Endodermal cell (in vitro differentiated cells): Measurements from ENCODE around the gene PRR20A. TPM values are rescaled to one million over a fixed set of nuclear protein-coding genes. Genes with fewer than 3 reads are reported as not detected.

Experiments
- DNase-seq: peaks from one replicate; pipeline ENCODE4 v3.0.0-alpha.2; 2017
- H3K27ac ChIP-seq: 2 replicates; pipeline ENCODE4 v1.5.1; 2013; ENCODE audit warnings: mild to moderate bottlenecking, low read depth, low read length, moderate library complexity
- H3K27me3 ChIP-seq: 2 replicates; pipeline ENCODE4 v1.6.1; 2013; ENCODE audit warnings: mild to moderate bottlenecking, low read length, moderate library complexity; ENCODE audit not compliant: insufficient read depth, control insufficient read depth, poor library complexity, severe bottlenecking
- H3K36me3 ChIP-seq: 2 replicates; pipeline ENCODE4 v1.7.0; 2013; ENCODE audit warnings: mild to moderate bottlenecking, low read length, moderate library complexity; ENCODE audit not compliant: control insufficient read depth, insufficient read depth
- H3K4me1 ChIP-seq: one replicate; pipeline ENCODE4 v1.7.0; 2013; ENCODE audit warnings: low read length; ENCODE audit not compliant: control insufficient read depth, insufficient read depth
- H3K4me3 ChIP-seq: 2 replicates; pipeline ENCODE4 v1.5.1; 2013; ENCODE audit warnings: mild to moderate bottlenecking, low read length, moderate library complexity
- H3K9ac ChIP-seq: 2 replicates; pipeline ENCODE4 v1.6.1; 2013; ENCODE audit warnings: mild to moderate bottlenecking, low read length, moderate library complexity; ENCODE audit not compliant: poor library complexity, severe bottlenecking; ENCODE audit errors: extremely low read depth
- H3K9me3 ChIP-seq: 2 replicates; pipeline ENCODE4 v1.6.1; 2013; ENCODE audit warnings: mild to moderate bottlenecking, low read length, moderate library complexity; ENCODE audit not compliant: control insufficient read depth
- H3K27ac Mint-ChIP-seq: 2 replicates; pipeline ENCODE4 v1.8.0; 2020; ENCODE audit warnings: mixed read lengths
- H3K27me3 Mint-ChIP-seq: 2 replicates; pipeline ENCODE4 v1.8.0; 2021; ENCODE audit warnings: mild to moderate bottlenecking, mixed read lengths; ENCODE audit not compliant: insufficient read depth
- H3K36me3 Mint-ChIP-seq: 2 replicates; pipeline ENCODE4 v1.8.0; 2020; ENCODE audit warnings: low read depth, mixed read lengths
- H3K4me1 Mint-ChIP-seq: 2 replicates; pipeline ENCODE4 v1.8.0; 2020; ENCODE audit warnings: mixed read lengths
- H3K4me3 Mint-ChIP-seq: 2 replicates; pipeline ENCODE4 v1.8.0; 2020; ENCODE audit warnings: mild to moderate bottlenecking, moderate library complexity, mixed read lengths
- H3K9me3 Mint-ChIP-seq: 2 replicates; pipeline ENCODE4 v1.8.0; 2020; ENCODE audit warnings: mild to moderate bottlenecking, mixed read lengths
- CTCF ChIP-seq: fragments of 200-600 bp; sonication (generic); conservative IDR thresholded peaks from 2 replicates; pipeline ENCODE4 v1.5.0; 2021; ENCODE audit warnings: antibody characterized with exemption, mild to moderate bottlenecking
- WGBS, 2 experiments: methylation state at CpG; one replicate each; pipeline versions ENCODE4 v1.1.5 to v1.1.7; 2013; ENCODE audit warnings: missing lambda C conversion rate in 2 of 2, mixed read lengths in 1 of 2; ENCODE audit not compliant: insufficient coverage in 1 of 2, insufficient read length in 1 of 2; 5-methylcytosine and 5-hydroxymethylcytosine counted together
- total RNA-seq, 2 donors: library from RNA; stranded (reverse); fragmentation: NEBNext Ultra II Directional in 1 of 2; extraction: Animal tissue kit (Norgen Biotek cat#: 25700) in 1 of 2; gene quantifications; 2 replicates in 1 of 2; 3 replicates in 1 of 2; pipeline ENCODE4 v1.2.1, GENCODE V29; 2021

Gene PRR20A
- total RNA-seq, 2 donors from 2014 or later: not detected

- Histone ChIP-seq H3K27me3 (no peaks in the 10 kb centered on the region), H3K9ac (no peak overlapping the region), H3K4me3 (no peak overlapping the region), H3K9me3 (no peaks in the 10 kb centered on the region), H3K36me3 (no peaks in the 10 kb centered on the region), H3K4me1 (no peaks in the 10 kb centered on the region), H3K27ac (no peak overlapping the region)
- no peaks in the 10 kb centered on the region for H3K36me3 Mint-ChIP-seq
- no peaks in the 10 kb centered on the region for H3K27me3 Mint-ChIP-seq
- WGBS, 2 experiments: 91 to 100% methylated on average over 3 to 6 of the region's 6 CpGs
- no peaks in the 10 kb centered on the region for H3K4me1 Mint-ChIP-seq
- no peak overlapping the region for H3K4me3 Mint-ChIP-seq
- peak; percentile 25 for TF ChIP-seq CTCF
- H3K9me3 Mint-ChIP-seq: no peaks in the 10 kb centered on the region
- no peak overlapping the region for H3K27ac Mint-ChIP-seq
- peak; percentile 55 for DNase-seq
Observed at GRCh38 chr13:57128909-57129308, 11.8 kb upstream of the PRR20A start.

GRCh38 chr13:57136093-57136492 is 4.6 kb upstream of the PRR20A start:
- no peaks in the 10 kb centered on the region for H3K27me3 ChIP-seq
- no peak for TF ChIP-seq CTCF
- H3K9me3 Mint-ChIP-seq: no peaks in the 10 kb centered on the region
- no peaks in the 10 kb centered on the region for H3K4me1 Mint-ChIP-seq
- H3K36me3 ChIP-seq: no peaks in the 10 kb centered on the region
- H3K27me3 Mint-ChIP-seq: no peaks in the 10 kb centered on the region
- H3K27ac ChIP-seq: no peak overlapping the region
- no peak for DNase-seq
- no peaks in the 10 kb centered on the region for H3K9me3 ChIP-seq
- H3K4me3 ChIP-seq: no peak overlapping the region
- 69 to 90% methylated on average over 2 of the region's 2 CpGs for WGBS, 2 experiments
- no peak overlapping the region for H3K4me3 Mint-ChIP-seq
- H3K36me3 Mint-ChIP-seq: no peaks in the 10 kb centered on the region
- no peak overlapping the region for H3K27ac Mint-ChIP-seq
- no peak overlapping the region for H3K9ac ChIP-seq
- H3K4me1 ChIP-seq: no peaks in the 10 kb centered on the region

- Histone ChIP-seq H3K4me3 (no peak overlapping the region), H3K9ac (no peak overlapping the region), H3K27me3 (no peaks in the 10 kb centered on the region), H3K36me3 (no peaks in the 10 kb centered on the region), H3K4me1 (no peaks in the 10 kb centered on the region), H3K9me3 (no peaks in the 10 kb centered on the region), H3K27ac (no peak overlapping the region)
- no peak overlapping the region for H3K4me3 Mint-ChIP-seq
- WGBS, 2 experiments: 92 to 100% methylated on average over 2 to 4 of the region's 4 CpGs
- no peak for DNase-seq
- no peak for TF ChIP-seq CTCF
- no peaks in the 10 kb centered on the region for H3K4me1 Mint-ChIP-seq
- no peaks in the 10 kb centered on the region for H3K9me3 Mint-ChIP-seq
- H3K36me3 Mint-ChIP-seq: no peaks in the 10 kb centered on the region
- no peaks in the 10 kb centered on the region for H3K27me3 Mint-ChIP-seq
- H3K27ac Mint-ChIP-seq: no peak overlapping the region
Observed at GRCh38 chr13:57137585-57137984, 3.1 kb upstream of the PRR20A start.
